GM15510 (cell line): ENCODE results near the gene PRF1.

Experiments used
- POLR2A ChIP-seq: IDR thresholded peaks from 3 replicates; pipeline ENCODE4 v1.6.1; 2011; ENCODE audit warnings: borderline replicate concordance; ENCODE audit not compliant: insufficient read length; ENCODE audit errors: extremely low read depth

The PRF1 gene

DNA sequence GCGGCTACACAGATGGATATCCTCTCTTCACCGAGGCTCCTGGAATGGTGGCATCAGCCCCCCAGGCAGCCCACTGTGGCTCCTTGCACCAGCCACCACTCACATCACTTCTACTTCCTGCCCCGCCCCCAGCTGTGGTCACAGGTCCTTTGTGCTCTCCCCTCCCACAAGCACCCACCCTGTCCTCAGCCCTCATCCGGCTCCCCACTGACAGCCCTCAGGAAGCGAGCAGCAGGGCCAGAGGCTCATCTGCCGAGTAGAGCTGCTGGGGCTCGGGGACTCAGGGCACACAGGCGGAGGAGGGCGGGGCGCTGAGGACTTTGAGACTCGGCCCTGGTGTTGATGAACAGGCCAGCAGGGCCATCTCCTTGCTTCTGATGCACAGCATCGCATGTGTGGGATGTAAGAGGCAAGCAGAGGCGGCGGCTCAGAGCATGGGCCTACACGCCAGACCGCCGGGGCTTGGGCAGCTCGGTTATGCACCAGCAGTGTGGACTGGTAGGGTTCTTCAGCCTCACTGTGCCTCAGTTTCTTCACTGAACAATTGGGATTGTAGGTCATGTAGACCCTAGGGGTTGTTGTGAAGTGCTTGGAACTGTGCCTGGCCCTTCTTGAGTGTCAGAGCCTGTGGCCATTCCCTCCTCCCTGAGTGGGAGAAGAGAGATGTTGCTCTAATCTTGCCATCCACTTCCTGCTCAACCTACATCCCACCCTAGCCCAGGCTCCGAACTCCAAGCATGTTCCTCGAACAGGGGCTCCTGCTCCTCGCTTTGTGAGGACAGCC lies at the start of gene PRF1:
Gene PRF1, minus strand, starts transcription at position 77 of the 784 bp plus-strand sequence. CDS start 1,839 bp downstream, outside the sequence.
- TF ChIP-seq POLR2A, result no peak

DNA sequence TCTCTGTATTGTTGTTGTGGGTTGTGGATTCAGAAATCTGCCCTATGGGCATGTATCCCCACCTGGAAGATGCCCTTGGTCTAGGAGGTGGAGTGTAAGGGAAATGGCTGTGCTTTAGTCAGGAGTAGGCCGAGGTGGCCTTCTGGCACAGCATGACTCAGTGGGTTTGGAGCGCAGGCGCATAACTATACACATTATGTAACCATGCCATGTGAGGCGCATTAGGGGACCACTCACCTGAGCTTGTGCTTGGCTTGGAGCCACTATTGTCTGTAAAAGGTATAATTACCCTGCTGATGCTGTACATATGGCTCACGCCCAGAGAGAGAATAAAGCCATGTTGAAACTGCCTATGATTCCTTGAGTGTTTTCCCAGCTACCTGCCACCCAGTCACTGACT lies 49.1 kb upstream of the PRF1 start:
- TF ChIP-seq POLR2A, result no peak

- TF ChIP-seq POLR2A, result no peak
Observed at GRCh38 chr10:70650718-70651117, 48.2 kb upstream of the PRF1 start.

GRCh38 chr10:70650104-70650503 lies 47.6 kb upstream of the PRF1 start:
- TF ChIP-seq POLR2A, result no peak

- no peak for TF ChIP-seq POLR2A
Observed at GRCh38 chr10:70649526-70649925, 47.0 kb upstream of the PRF1 start.

DNA sequence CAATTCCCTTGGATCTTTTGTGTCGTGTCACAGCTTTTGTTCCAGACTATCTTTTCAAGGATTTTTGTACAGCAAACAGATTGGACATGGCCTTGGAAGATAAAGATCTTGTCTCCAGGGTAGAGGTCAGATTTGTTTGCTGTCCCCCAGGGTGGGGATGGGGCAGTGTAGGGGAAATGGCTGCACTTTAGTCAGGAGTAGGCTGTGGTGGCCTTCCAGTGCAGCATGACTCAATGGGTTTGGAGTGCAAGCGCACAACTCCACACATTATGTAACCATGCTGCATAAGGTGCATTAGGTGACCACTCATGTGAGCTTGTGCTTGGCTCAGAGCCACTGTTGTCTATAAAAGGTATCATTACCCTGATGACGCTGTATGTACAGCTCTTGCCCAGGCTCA lies 45.9 kb upstream of the PRF1 start:
- no peak for TF ChIP-seq POLR2A

DNA sequence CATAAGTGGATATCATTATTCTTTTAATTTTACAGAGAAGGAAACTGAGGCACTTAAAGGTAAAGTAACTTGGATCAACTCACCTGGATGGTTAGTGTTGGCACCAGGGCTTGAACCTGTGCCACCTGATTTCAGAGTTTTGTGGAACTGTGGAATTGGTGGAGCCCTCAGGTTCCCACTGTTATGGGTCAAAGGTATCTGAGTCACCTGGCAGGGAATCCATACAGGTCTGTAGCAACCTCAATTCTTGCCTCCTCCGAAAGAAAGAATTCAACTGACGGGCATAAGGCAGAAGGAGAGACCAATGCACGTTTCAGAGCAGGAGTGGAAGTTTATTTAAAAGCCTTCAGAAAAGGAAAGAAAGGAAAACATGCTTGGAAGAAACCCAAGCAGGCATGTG lies 44.5 kb upstream of the PRF1 start:
- TF ChIP-seq POLR2A, result no peak

GRCh38 chr10:70634011-70634410 lies 31.5 kb upstream of the PRF1 start:
- TF ChIP-seq POLR2A, result no peak

DNA sequence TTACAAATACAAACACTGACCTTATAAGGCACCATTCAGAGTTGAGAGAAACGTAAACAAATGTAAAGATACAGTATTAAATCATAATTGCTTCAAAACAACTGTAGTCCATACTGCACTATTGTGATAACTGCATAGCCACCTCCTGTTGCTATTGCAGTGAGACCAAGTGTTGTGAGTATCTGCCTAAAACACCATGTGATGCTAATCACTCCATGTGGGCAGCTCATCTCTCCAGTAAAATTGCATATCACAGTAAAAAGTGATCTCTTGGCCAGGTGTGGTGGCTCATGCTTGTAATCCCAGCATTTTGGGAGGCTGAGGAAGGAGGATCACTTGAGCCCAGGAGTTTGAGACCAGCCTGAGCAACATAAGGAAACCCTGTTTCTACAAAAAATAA lies 26.8 kb upstream of the PRF1 start:
- TF ChIP-seq POLR2A, result no peak

DNA sequence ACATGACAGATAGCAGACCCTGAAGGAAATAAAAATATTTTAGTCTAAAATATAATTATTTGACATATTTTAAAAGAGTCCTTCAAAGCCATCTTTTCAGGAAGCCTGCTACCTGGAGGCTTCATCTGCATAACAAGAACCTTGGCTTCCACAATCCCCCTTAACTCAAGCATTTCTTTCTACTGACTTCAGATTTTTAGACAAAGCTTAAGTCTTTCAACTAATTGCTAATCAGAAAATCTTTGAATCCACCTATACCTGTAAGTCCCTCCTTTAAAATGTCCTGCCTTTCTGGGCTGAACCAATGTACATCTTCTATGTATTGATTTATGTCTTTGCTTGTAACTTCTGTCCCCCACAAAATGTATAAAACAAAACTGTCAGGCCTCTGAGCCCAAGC lies 23.5 kb upstream of the PRF1 start:
- no peak for TF ChIP-seq POLR2A

GRCh38 chr10:70622981-70623844 lies 20.7 kb upstream of the PRF1 start:
- TF ChIP-seq POLR2A, result no peak

- no peak for TF ChIP-seq POLR2A
Observed at GRCh38 chr10:70622541-70622940, 20.0 kb upstream of the PRF1 start.

GRCh38 chr10:70621503-70622078 lies 19.1 kb upstream of the PRF1 start:
- no peak for TF ChIP-seq POLR2A

DNA sequence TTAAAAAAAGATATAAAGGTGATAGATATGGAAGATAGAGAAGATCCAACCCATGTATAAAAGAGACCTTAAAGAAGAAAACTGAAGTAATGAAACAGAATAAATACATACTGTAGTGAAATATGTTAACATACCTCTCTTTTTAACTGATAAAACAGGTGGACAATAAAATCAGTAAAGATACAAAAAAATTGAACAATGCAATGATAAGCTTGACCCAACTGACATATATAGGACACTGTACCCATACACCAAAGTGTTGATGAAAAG lies 17.4 kb upstream of the PRF1 start:
- no peak for TF ChIP-seq POLR2A

- no peak for TF ChIP-seq POLR2A
Observed at GRCh38 chr10:70619271-70620019, 16.9 kb upstream of the PRF1 start.
